ENCODE data around the gene EHBP1. TPM values are rescaled to one million over a fixed set of nuclear protein-coding genes. Genes with fewer than 3 reads are reported as not detected.

EHBP1 gene
- total RNA-seq, 4 donors from 2014 or later, result 42.9 to 116 (median 58.3) TPM

- Histone ChIP-seq H3K4me1 (no peaks in the 10 kb centered on the region), H3K27ac (no peak overlapping the region), H3K9me3 (no peaks in the 10 kb centered on the region), H3K27me3 (no peaks in the 10 kb centered on the region), H3K4me3 (no peak overlapping the region), H3K36me3 (peaks cover 41% of the 10 kb centered on the region)
- no peak for TF ChIP-seq EP300 (IDR thresholded peaks at IDR 0.05)
- DNase-seq (ENCODE audit: low spot score in 2 of 2), result no peak
- WGBS, result 73% methylated on average over 6 of the region's 6 CpGs
These were observed 151.8 kb downstream of the EHBP1 start for GRCh38 chr2:62857139-62857931.

DNA sequence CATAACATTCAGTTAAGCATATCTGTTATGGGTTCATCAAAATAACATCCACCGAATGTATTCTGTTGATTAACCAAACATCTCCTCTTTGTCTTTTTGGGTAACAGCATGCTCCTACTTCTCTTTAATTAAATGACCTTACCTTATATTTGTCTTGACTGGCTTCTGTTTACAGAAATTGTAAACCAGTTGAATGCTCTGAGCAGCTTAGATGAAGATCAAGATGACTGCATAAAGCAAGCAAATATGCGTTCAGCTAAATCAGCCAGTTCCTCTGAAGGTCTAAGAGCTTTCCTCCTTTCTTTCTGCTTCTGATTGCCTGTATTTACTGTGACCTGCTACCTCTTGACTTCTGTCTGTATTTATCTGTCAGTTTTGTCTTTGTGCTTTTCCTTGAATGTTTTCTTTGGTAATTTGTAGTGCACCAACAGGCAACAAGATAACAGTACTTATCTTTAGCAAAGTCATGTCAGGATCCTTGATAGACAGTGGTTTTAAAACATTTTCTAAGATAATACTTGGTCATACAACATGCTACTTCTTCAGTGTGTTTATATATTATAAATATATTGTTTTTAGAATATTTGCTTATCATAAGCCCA lies 152.8 kb downstream of the EHBP1 start:
- Histone ChIP-seq H3K36me3 (peaks cover 40% of the 10 kb centered on the region), H3K27ac (no peak overlapping the region), H3K27me3 (no peaks in the 10 kb centered on the region), H3K4me3 (no peak overlapping the region), H3K4me1 (no peaks in the 10 kb centered on the region), H3K9me3 (no peaks in the 10 kb centered on the region)
- WGBS, result 91% methylated on average over 2 of the region's 2 CpGs
- TF ChIP-seq POLR2A (IDR thresholded peaks at IDR 0.05), result no peak
- TF ChIP-seq, protein P1, sequence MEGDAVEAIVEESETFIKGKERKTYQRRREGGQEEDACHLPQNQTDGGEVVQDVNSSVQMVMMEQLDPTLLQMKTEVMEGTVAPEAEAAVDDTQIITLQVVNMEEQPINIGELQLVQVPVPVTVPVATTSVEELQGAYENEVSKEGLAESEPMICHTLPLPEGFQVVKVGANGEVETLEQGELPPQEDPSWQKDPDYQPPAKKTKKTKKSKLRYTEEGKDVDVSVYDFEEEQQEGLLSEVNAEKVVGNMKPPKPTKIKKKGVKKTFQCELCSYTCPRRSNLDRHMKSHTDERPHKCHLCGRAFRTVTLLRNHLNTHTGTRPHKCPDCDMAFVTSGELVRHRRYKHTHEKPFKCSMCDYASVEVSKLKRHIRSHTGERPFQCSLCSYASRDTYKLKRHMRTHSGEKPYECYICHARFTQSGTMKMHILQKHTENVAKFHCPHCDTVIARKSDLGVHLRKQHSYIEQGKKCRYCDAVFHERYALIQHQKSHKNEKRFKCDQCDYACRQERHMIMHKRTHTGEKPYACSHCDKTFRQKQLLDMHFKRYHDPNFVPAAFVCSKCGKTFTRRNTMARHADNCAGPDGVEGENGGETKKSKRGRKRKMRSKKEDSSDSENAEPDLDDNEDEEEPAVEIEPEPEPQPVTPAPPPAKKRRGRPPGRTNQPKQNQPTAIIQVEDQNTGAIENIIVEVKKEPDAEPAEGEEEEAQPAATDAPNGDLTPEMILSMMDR (IDR thresholded peaks at IDR 0.05), result no peak
- TF ChIP-seq EP300 (IDR thresholded peaks at IDR 0.05), result no peak
- TF ChIP-seq POLR2AphosphoS5 (IDR thresholded peaks at IDR 0.05), result no peak
- DNase-seq (ENCODE audit: low spot score in 2 of 2), result no peak

- peaks cover 27% of the 10 kb centered on the region for H3K36me3 ChIP-seq
- H3K4me3 ChIP-seq, result no peak overlapping the region
These were observed 163.4 kb downstream of the EHBP1 start for GRCh38 chr2:62868947-62869346.

DNA sequence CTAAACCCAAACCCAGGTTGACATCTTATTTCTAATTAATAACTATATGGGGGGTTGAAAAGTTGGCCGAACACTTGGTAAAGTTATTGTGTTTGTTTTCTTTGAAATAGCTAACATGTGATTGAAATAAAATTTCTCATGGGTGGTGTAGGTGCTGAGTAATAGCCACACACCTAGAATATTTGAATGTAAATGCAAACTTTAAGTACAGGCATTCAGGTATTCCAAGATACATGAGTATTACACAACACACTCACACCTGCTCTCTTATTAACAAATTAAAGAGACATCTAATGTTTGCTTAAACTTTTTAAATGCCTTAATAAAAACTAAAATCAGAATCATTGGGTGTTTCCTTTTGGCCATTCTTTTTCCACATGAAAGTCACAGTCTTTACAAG lies 165.5 kb downstream of the EHBP1 start:
- no peak for TF ChIP-seq POLR2A (IDR thresholded peaks at IDR 0.05)
- Histone ChIP-seq H3K27ac (no peak overlapping the region), H3K9me3 (peaks cover 4% of the 10 kb centered on the region), H3K4me1 (no peaks in the 10 kb centered on the region), H3K36me3 (peaks cover 30% of the 10 kb centered on the region), H3K27me3 (no peaks in the 10 kb centered on the region), H3K4me3 (no peak overlapping the region)
- WGBS, result 67% methylated on average over 1 of the region's 1 CpG
- no peak for DNase-seq (ENCODE audit: low spot score in 2 of 2)

More at GRCh38 chr2:62868947-62869346, 163.4 kb downstream of the EHBP1 start:
- H3K27ac ChIP-seq, result no peak overlapping the region
- DNase-seq (ENCODE audit: low spot score in 2 of 2), result no peak
- TF ChIP-seq POLR2AphosphoS5 (IDR thresholded peaks at IDR 0.05) (no peak), POLR2A (IDR thresholded peaks at IDR 0.05) (no peak), EP300 (IDR thresholded peaks at IDR 0.05) (no peak)
- TF ChIP-seq, protein P1 (IDR thresholded peaks at IDR 0.05), result no peak
- H3K4me1 ChIP-seq, result no peaks in the 10 kb centered on the region
- no peaks in the 10 kb centered on the region for H3K27me3 ChIP-seq
- 91% methylated on average over 3 of the region's 3 CpGs for WGBS
- H3K9me3 ChIP-seq, result peaks cover 4% of the 10 kb centered on the region

GRCh38 chr2:62871506-62871905 lies 166.0 kb downstream of the EHBP1 start:
- no peak for DNase-seq (ENCODE audit: low spot score in 2 of 2)
- Histone ChIP-seq H3K27ac (no peak overlapping the region), H3K4me1 (no peaks in the 10 kb centered on the region), H3K27me3 (no peaks in the 10 kb centered on the region), H3K4me3 (no peak overlapping the region), H3K36me3 (peaks cover 35% of the 10 kb centered on the region), H3K9me3 (peaks cover 4% of the 10 kb centered on the region)
- 89% methylated on average over 1 of the region's 1 CpG for WGBS
- TF ChIP-seq POLR2AphosphoS5 (IDR thresholded peaks at IDR 0.05) (no peak), EP300 (IDR thresholded peaks at IDR 0.05) (no peak), POLR2A (IDR thresholded peaks at IDR 0.05) (no peak)
- TF ChIP-seq, protein P1 (IDR thresholded peaks at IDR 0.05), result no peak

- TF ChIP-seq POLR2AphosphoS5 (IDR thresholded peaks at IDR 0.05) (no peak), EP300 (IDR thresholded peaks at IDR 0.05) (no peak), POLR2A (IDR thresholded peaks at IDR 0.05) (no peak)
- TF ChIP-seq, protein P1 (IDR thresholded peaks at IDR 0.05), result no peak
- Histone ChIP-seq H3K4me1 (no peaks in the 10 kb centered on the region), H3K9me3 (peaks cover 4% of the 10 kb centered on the region), H3K36me3 (peaks cover 46% of the 10 kb centered on the region), H3K4me3 (no peak overlapping the region), H3K27me3 (no peaks in the 10 kb centered on the region), H3K27ac (no peak overlapping the region)
- DNase-seq (ENCODE audit: low spot score in 2 of 2), result no peak
- WGBS, result 99% methylated on average over 3 of the region's 3 CpGs
These were observed 168.1 kb downstream of the EHBP1 start for GRCh38 chr2:62873603-62874002.

All from suprapubic skin (tissue), 4 donors.